GM18951 (cell line): ENCODE measurements around the gene NUP214.

Experiments used
- POLR2A ChIP-seq: IDR thresholded peaks from 4 replicates; pipeline ENCODE4 v1.6.1; 2011; ENCODE audit warnings: mild to moderate bottlenecking; ENCODE audit not compliant: insufficient read length, insufficient read depth; ENCODE audit errors: extremely low read depth
- in situ Hi-C: fragments of 300-500 bp; cut with MboI; formaldehyde crosslinking; loops from one replicate; pipeline ENCODE4 v1.12.0; 2022; ENCODE audit warnings: low sequenced_read_pairs, mixed read lengths, inconsistent platforms; ENCODE audit not compliant: unreplicated experiment

Gene NUP214

DNA sequence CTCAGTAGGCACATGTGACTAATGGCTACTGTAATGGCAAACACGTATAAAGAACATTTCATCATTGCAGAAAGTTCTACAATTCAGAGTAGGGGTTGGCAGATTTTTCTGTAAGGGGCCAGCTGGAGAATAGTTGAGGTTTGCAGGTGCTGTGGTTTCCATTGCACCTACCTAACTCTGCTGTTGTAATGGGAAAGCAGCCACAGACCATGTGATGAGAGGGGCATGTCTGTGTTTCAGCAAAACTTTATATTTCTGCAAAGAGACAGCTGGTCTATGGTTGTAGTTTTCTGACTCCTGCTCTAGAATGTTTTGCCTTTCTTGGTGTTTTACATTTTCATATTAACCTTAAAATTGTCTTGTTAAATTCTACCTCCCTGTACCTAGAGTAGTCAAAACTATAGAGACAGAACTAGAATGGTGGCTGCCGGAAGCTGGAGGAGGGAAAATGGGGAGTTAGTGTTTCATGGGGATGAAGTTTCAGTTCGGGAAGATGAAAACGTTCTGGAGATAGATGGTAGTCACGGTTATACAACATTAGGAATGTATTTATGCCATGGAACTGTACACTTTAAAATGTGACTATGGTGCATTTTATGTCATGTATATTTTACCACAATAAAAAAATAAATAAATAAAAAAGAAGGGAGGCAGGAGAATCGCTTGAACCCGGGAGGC is 44.3 kb downstream of the NUP214 start:
- in situ Hi-C loops: no loop called here
- no peak for TF ChIP-seq POLR2A

DNA sequence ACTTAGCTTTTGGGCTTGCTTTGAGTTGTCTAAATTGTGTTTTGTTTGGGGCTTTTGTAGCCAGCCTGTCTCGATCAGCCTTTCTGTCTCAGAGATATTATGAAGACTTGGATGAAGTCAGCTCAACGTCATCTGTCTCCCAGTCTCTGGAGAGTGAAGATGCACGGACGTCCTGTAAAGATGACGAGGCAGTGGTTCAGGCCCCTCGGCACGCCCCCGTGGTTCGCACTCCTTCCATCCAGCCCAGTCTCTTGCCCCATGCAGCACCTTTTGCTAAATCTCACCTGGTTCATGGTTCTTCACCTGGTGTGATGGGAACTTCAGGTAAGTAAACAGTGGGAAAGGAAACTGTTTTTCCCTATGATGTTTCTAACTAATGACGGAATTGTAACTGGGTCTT is 48.6 kb downstream of the NUP214 start:
- in situ Hi-C loops: no loop called here
- no peak for TF ChIP-seq POLR2A

DNA sequence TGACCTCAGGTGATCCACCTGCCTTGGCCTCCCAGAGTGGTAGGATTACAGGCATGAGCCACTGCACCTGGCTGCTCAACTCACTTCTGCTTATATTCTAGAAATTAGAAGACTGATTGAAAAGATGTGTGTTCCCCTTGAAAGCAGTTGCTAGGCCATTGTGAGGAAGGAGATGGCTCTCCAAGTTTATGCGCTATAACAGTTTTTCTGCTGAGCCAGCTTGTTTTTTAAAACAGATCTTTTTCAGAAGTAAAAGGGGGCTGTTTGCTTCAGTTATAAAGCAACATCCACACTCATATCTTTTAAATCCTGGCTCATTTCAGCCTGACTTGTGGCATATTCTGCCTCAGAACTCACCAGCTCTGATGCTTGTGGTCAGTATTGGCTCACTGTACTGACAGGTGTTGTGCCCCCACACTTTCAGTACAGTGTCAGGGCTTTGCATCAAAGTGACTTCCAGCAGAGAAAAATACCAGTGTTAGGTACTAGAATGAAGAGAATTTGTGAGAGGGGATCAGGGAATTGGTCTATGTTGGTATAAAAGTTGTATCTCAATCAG is 49.4 kb downstream of the NUP214 start:
- in situ Hi-C loops: no loop called here
- TF ChIP-seq POLR2A: no peak

DNA sequence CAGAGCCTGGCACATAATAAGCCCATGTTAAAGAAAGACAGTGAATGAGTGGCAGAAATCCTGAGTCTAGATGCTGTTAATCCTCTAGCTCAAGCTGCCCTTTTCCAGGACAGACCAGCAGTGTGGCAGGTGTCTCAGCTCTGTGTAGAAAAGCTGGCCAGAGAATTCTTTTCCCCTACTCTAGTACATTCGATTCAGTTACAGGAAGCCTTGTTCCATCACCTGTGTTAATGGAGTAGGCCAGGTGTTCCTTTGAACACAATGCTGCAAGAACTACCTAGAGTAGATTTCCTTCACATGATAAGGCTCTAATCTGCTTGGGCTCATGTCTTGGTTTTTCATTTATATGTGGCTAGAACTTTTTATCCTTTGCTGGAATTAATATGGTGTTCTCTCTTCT is 52.5 kb downstream of the NUP214 start:
- in situ Hi-C loops: no loop called here
- TF ChIP-seq POLR2A: no peak

DNA sequence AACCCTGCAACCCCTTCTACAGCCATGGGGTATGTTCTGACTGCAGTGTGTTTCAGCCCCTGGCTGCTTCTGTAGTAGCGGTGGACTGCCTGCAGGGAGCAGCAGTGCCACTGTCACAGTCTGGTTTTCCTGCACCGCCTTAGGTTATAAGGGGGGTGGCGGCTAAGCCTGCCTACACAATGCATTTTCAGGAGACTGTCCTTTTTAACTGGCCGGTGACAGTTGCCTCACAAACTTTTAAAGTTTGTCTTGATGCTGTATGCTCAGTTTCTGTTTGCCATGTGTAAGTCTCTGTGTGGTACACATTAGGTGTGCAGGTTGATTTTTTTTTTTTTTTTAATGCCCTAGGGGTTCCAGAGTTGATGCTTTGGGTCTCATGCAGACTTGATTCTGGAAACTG is 53.0 kb downstream of the NUP214 start:
- no peak for TF ChIP-seq POLR2A
- in situ Hi-C loops: no loop called here

DNA sequence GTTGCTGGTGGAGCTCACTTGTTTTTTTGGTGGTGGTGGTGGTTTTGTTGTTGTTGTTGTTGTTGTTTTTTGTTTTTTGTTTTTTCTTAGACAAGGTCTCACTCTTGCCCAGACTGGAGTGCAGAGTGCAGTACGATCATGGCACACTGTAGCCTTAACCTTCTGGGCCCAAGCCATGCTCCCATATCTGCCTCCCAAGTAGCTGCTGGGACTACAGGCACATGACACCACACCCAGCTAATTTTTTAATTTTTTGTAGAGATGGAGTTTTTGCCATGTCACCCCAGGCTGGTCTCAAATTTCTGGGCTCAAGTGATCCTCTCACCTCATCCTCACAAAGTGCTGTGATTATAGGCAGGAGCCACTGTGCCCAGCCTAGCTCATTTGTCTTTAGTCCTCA is 53.5 kb downstream of the NUP214 start:
- in situ Hi-C loops: no loop called here
- no peak for TF ChIP-seq POLR2A

DNA sequence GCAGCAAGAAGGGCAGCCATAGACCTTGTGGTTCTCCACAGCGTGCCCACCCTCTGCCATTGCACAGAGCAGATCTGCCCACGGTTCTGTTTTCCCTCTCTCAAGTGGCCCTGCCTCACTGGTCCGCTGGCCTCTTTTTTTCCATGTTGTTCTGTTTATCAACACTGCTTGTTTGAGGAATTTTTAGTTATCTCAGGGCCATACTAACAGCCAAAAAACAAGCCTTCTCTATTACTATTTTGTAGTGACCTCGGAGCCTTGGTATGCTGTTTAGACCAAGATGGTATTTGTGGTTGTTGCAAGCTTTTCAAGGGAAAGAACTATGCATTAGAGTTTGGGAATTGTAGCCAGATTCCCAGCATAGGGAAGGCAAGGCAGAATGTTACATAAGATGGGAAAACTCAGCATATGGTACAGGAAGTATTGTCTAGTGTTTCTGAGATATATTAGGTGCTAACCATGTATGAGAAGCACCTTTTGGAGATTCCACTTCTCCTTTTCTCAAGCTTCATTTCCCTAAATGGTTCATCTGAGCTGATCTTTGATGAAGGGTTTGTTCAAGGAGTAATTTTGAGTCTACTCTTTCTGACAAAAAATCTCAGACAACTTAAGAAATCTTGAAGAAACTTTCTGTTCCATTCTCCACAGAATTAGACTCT is 54.3 kb downstream of the NUP214 start:
- TF ChIP-seq POLR2A: no peak
- in situ Hi-C loops: no loop called here

DNA sequence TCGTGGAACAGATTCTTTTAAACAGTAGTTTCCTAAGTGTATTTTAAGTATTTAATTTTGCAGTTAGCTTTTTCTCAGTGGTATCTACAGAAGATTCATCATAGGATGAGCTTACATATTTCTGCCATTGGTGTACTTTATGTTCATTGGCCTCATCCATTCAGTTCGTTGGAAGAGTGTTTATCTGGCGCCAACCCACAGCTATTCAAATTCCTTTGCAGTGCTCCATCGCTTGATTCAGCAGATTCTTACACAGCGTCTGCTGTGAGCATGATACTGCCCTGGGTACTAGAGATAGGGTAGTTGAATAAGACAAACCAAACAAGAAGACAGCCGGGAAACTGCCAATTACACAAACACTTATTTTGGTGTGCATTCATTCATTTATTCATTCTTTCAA is 55.1 kb downstream of the NUP214 start:
- TF ChIP-seq POLR2A: no peak
- in situ Hi-C loops: no loop called here

DNA sequence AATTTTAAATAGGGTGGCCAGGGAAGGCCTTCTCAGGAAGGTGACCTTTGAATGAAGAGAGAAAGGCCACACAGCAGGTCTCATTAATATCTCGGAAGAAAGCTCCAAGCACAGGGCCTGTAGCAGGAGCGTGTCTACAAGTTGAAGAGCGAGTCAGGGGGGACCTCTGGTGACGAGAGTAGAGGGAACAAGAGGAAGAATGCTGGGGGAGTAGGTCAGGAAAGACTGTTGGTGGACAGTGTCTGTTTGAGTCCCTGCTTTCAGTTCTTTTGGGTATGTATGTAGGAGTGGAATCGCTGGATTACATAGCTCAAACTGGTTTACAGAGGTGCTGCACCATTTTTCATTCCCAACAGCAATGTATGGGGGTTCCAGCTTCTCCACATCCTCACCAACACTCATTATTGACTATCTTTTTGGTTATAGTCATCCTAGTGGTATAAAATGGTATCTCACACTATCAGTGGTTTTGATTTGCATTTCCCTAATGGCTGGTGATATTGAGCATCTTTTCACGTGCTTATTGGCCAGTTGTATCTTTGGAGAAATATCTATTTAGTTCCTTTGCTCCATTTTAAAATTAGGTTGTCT is 55.8 kb downstream of the NUP214 start:
- no peak for TF ChIP-seq POLR2A
- in situ Hi-C loops: no loop called here

DNA sequence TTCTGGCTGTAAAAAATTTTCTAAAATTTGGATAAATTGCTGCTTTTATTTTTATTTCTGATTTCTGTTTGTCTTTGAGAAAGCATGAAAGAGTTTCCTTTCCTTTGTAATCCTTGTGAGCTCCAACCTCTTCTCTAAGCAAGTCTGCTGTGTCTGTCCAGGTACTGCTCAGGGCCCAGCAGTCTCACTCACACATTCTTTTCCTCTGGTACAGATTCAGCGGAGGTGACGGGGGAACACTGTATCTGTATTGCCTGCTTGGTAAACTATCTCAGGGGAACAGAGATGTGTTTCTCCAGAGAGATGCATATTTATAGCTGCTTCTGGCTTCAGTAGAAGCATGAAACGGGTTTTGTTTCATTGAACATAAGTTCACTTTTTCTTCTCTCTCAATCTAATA is 60.5 kb downstream of the NUP214 start:
- no peak for TF ChIP-seq POLR2A
- in situ Hi-C loops: loop anchor here (5.0 kb wide), 1 partner anchor 141 kb away; no protein-coding TSS in a partner anchor

DNA sequence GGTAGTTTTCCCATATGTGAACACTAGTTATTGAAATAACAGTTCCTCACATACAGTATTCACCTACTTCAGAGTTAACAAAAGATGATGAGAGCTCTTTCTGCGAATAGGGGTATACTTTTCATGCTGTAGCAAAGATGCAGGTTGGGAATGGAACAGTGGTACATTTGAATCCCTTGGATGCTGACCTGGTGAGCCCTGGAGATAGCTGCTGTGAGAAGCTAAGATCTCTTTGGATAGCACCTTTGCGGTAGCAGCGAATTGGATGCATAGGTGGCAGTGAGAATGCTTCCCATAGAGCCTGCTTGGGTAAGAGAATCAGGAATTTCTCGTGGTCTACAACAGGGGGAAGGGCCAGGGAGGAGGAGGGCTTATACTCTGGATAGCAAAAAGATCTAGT is 61.2 kb downstream of the NUP214 start:
- no peak for TF ChIP-seq POLR2A
- in situ Hi-C loops: loop anchor here (5.0 kb wide), 1 partner anchor 141 kb away; no protein-coding TSS in a partner anchor

DNA sequence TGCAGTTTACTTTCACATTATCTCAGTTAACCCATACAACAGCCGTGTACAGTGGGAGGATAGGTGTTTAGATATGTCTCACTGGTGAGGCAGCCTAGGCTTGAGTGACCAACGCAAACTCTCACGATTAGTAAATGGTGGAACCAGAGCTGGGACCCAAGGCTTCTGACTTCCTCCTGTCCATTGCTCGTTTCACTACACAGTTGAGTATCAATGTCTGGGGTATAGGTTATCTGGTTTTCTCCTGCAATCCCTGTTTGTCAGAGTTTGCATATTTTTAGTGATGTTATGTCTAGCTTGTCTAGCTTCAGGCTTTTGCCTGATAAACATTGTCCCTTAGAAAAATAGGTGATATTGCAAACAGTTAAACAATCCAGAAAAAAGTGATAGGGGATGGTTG is 62.6 kb downstream of the NUP214 start:
- in situ Hi-C loops: loop anchor here (5.0 kb wide), 1 partner anchor 139 kb away; no protein-coding TSS in a partner anchor
- no peak for TF ChIP-seq POLR2A

DNA sequence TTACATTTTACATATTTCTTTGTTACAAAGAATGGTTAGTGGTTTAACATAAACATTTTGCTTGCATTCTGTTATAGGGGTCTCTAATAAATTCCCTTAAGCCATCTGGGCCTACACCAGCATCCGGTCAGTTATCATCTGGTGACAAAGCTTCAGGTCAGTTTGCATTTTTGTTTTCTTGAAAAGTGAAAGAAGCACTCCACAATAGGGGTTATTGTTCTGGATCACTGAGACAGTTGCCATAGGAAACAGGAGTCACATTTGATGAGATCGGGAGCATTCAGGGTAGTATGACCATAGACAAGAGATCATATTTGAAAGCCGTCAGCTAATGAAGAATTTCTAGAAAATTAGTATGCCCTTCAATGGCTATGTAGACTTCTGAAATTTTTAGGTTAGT is 63.6 kb downstream of the NUP214 start:
- in situ Hi-C loops: loop anchor here (5.0 kb wide), 1 partner anchor 138 kb away; no protein-coding TSS in a partner anchor

More for the DNA sequence above, 63.6 kb downstream of the NUP214 start:
- no peak for TF ChIP-seq POLR2A
